ENCODE measurements around the gene STK17A. TPM values are rescaled to one million over a fixed set of nuclear protein-coding genes. Genes with fewer than 3 reads are reported as not detected.

The STK17A gene
- total RNA-seq, 4 donors from 2014 or later = 14.6 to 31.5 (median 27.3) TPM

- H3K4me1 ChIP-seq = peaks cover 0 to 26% (median 9%) of the 10 kb centered on the region in 3 donors
- WGBS, 2 donors (ENCODE audit: low coverage in 1 of 2) = 15 to 22% methylated on average over 3 of the region's 3 CpGs
- no peaks in the 10 kb centered on the region for H3K9me3 ChIP-seq
- H3K27me3 ChIP-seq = no peaks in the 10 kb centered on the region
- H3K4me3 ChIP-seq = no peak overlapping the region
- H3K36me3 ChIP-seq = peaks cover 0 to 14% of the 10 kb centered on the region in 2 donors
- TF ChIP-seq EP300 (IDR thresholded peaks at IDR 0.05) (no peak), POLR2A (IDR thresholded peaks at IDR 0.05) (no peak), CTCF (IDR thresholded peaks at IDR 0.05) (no peak), POLR2AphosphoS5 (IDR thresholded peaks at IDR 0.05) (no peak)
- ATAC-seq = no peak
- H3K27ac ChIP-seq = peak overlapping the region in 3 of 4 donors; percentile 37 to 48 (median 41)
These were observed 30.0 kb downstream of the STK17A start for GRCh38 chr7:43612599-43613589.

GRCh38 chr7:43615558-43616145 is 32.7 kb downstream of the STK17A start:
- Histone ChIP-seq H3K9me3 (no peaks in the 10 kb centered on the region), H3K4me1 (peaks cover 0 to 26% (median 9%) of the 10 kb centered on the region in 3 donors), H3K27me3 (no peaks in the 10 kb centered on the region), H3K4me3 (no peak overlapping the region), H3K36me3 (peaks cover 0 to 19% of the 10 kb centered on the region in 2 donors), H3K27ac (no peak overlapping the region)
- TF ChIP-seq CTCF (IDR thresholded peaks at IDR 0.05) (no peak), POLR2A (IDR thresholded peaks at IDR 0.05) (no peak), EP300 (IDR thresholded peaks at IDR 0.05) (no peak), POLR2AphosphoS5 (IDR thresholded peaks at IDR 0.05) (no peak)
- ATAC-seq = no peak
- WGBS, 2 donors (ENCODE audit: low coverage in 1 of 2) = 78% methylated on average over 7 of the region's 7 CpGs

GRCh38 chr7:43616977-43617376 is 34.1 kb downstream of the STK17A start:
- TF ChIP-seq POLR2AphosphoS5 (IDR thresholded peaks at IDR 0.05) (no peak), EP300 (IDR thresholded peaks at IDR 0.05) (no peak), POLR2A (IDR thresholded peaks at IDR 0.05) (no peak), CTCF (IDR thresholded peaks at IDR 0.05) (no peak)
- Histone ChIP-seq H3K27me3 (no peaks in the 10 kb centered on the region), H3K36me3 (peaks cover 0 to 28% of the 10 kb centered on the region in 2 donors), H3K4me3 (no peak overlapping the region), H3K9me3 (no peaks in the 10 kb centered on the region), H3K27ac (no peak overlapping the region), H3K4me1 (peaks cover 0 to 17% (median 7%) of the 10 kb centered on the region in 3 donors)
- WGBS, 2 donors (ENCODE audit: low coverage in 1 of 2) = 95 to 100% methylated on average over 1 to 4 of the region's 4 CpGs
- ATAC-seq = no peak

DNA sequence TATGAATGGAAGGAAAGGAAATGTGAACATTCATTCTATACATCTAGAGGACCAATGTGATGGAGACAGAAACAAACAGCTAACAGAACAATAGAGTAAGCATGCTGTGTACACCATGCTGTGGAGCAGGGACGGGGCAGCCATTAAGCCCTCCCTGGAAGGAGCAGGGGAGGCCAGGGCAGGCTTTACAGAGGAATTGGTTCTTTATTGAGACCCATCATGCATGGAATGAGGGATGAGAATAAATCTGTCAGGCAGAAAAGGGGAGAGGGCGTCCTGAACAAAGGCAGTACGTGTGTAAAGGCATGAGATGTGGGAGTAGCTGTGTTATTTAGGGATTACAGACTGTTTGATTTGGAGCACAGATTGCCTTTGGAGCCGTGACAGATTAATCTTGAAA is 35.2 kb downstream of the STK17A start:
- no peaks in the 10 kb centered on the region for H3K27me3 ChIP-seq
- H3K4me3 ChIP-seq = no peak overlapping the region
- no peak for ATAC-seq
- H3K4me1 ChIP-seq = peaks cover 0 to 6% (median 0%) of the 10 kb centered on the region in 3 donors
- no peaks in the 10 kb centered on the region for H3K9me3 ChIP-seq
- TF ChIP-seq EP300 (IDR thresholded peaks at IDR 0.05) (no peak), POLR2A (IDR thresholded peaks at IDR 0.05) (no peak), POLR2AphosphoS5 (IDR thresholded peaks at IDR 0.05) (no peak), CTCF (IDR thresholded peaks at IDR 0.05) (no peak)
- WGBS, 2 donors (ENCODE audit: low coverage in 1 of 2) = 56 to 89% methylated on average over 3 to 4 of the region's 4 CpGs
- H3K27ac ChIP-seq = no peak overlapping the region
- H3K36me3 ChIP-seq = peaks cover 0 to 28% of the 10 kb centered on the region in 2 donors

Measured in gastroesophageal sphincter (tissue), 4 donors.